Measurements from ENCODE around the gene DLG2.

Gene DLG2

GRCh38 chr11:84558085-84558905 is 1068.8 kb downstream of the DLG2 start:
- DNase-seq (ENCODE audit: low spot score), result no peak

GRCh38 chr11:84552791-84553190 is 1074.4 kb downstream of the DLG2 start:
- no peak for DNase-seq (ENCODE audit: low spot score)

GRCh38 chr11:84549217-84549616 is 1077.9 kb downstream of the DLG2 start:
- no peak for DNase-seq (ENCODE audit: low spot score)

GRCh38 chr11:84544566-84544965 is 1082.6 kb downstream of the DLG2 start:
- DNase-seq (ENCODE audit: low spot score), result no peak

GRCh38 chr11:84543367-84544159 is 1083.6 kb downstream of the DLG2 start:
- DNase-seq (ENCODE audit: low spot score), result no peak

GRCh38 chr11:84541731-84542340 is 1085.3 kb downstream of the DLG2 start:
- DNase-seq (ENCODE audit: low spot score), result no peak

GRCh38 chr11:84536456-84536855 is 1090.7 kb downstream of the DLG2 start:
- DNase-seq (ENCODE audit: low spot score), result no peak

- no peak for DNase-seq (ENCODE audit: low spot score)
Observed at GRCh38 chr11:84532364-84532763, 1094.8 kb downstream of the DLG2 start.

- DNase-seq (ENCODE audit: low spot score), result no peak
Observed at GRCh38 chr11:84526250-84526649, 1100.9 kb downstream of the DLG2 start.

GRCh38 chr11:84524422-84525051 is 1102.6 kb downstream of the DLG2 start:
- DNase-seq (ENCODE audit: low spot score), result no peak

- DNase-seq (ENCODE audit: low spot score), result no peak
Observed at GRCh38 chr11:84522331-84522730, 1104.8 kb downstream of the DLG2 start.

GRCh38 chr11:84518631-84519183 is 1108.4 kb downstream of the DLG2 start:
- no peak for DNase-seq (ENCODE audit: low spot score)

GRCh38 chr11:84514436-84514835 is 1112.7 kb downstream of the DLG2 start:
- no peak for DNase-seq (ENCODE audit: low spot score)

- DNase-seq (ENCODE audit: low spot score), result no peak
Observed at GRCh38 chr11:84503503-84503902, 1123.6 kb downstream of the DLG2 start.

GRCh38 chr11:84501750-84502149 is 1125.4 kb downstream of the DLG2 start:
- DNase-seq (ENCODE audit: low spot score), result no peak

GRCh38 chr11:84497981-84498411 is 1129.1 kb downstream of the DLG2 start:
- DNase-seq (ENCODE audit: low spot score), result no peak

GRCh38 chr11:84497181-84497580 is 1130.0 kb downstream of the DLG2 start:
- DNase-seq (ENCODE audit: low spot score), result no peak

- no peak for DNase-seq (ENCODE audit: low spot score)
Observed at GRCh38 chr11:84496122-84496521, 1131.0 kb downstream of the DLG2 start.

- no peak for DNase-seq (ENCODE audit: low spot score)
Observed at GRCh38 chr11:84480131-84480530, 1147.0 kb downstream of the DLG2 start.

GRCh38 chr11:84476581-84476980 is 1150.6 kb downstream of the DLG2 start:
- no peak for DNase-seq (ENCODE audit: low spot score)

GRCh38 chr11:84471501-84471900 is 1155.6 kb downstream of the DLG2 start:
- DNase-seq (ENCODE audit: low spot score), result no peak

GRCh38 chr11:84468235-84468634 is 1158.9 kb downstream of the DLG2 start:
- no peak for DNase-seq (ENCODE audit: low spot score)
